Peyer's patch (tissue), 4 donors: Measurements from ENCODE around the gene TTC39C. TPM values are rescaled to one million over a fixed set of nuclear protein-coding genes. Genes with fewer than 3 reads are reported as not detected.
A peak's percentile ranks its signal among the peaks of the same experiment; 100 is the strongest.

Source experiments
- DNase-seq, 3 donors: peaks; one replicate each; pipeline ENCODE4 v3.0.0-alpha.2; 2017 to 2019
- H3K27ac ChIP-seq, 4 donors: fragments of 200-600 bp; sonication (generic); one replicate each; pipeline ENCODE4 v1.5.1; 2016 to 2019
- H3K27me3 ChIP-seq, 2 donors: fragments of 200-600 bp; sonication (generic); one replicate each; pipeline ENCODE4 v1.5.1; 2019
- H3K36me3 ChIP-seq, 3 donors: fragments of 200-600 bp; sonication (generic); one replicate each; pipeline ENCODE4 v1.5.1; 2016 to 2019
- H3K4me1 ChIP-seq, 4 donors: fragments of 200-600 bp; sonication (generic); one replicate each; pipeline ENCODE4 v1.5.1; 2016 to 2019
- H3K4me3 ChIP-seq, 4 donors: fragments of 200-600 bp; sonication (generic); 1 replicate in 3 of 4; 2 replicates in 1 of 4; pipeline ENCODE4 v1.5.1; 2016 to 2019; ENCODE audit warnings: mild to moderate bottlenecking in 1 of 4
- H3K9me3 ChIP-seq, 4 donors: fragments of 200-600 bp; sonication (generic); one replicate each; pipeline ENCODE4 v1.5.1; 2016 to 2019; ENCODE audit warnings: mild to moderate bottlenecking in 1 of 4
- CTCF ChIP-seq, 6 experiments: fragments of 450-650 bp in 4 of 6; fragments of 200-600 bp in 2 of 6; sonication (generic) in 1 of 6; IDR thresholded peaks; one replicate each; pipeline ENCODE4 v1.5.1; 2017 to 2019; ENCODE audit warnings: antibody characterized with exemption in 6 of 6, mild to moderate bottlenecking in 3 of 6, moderate library complexity in 1 of 6
- POLR2A ChIP-seq, 2 donors: fragments of 450-650 bp; IDR thresholded peaks; one replicate each; pipeline ENCODE4 v1.5.1; 2017; ENCODE audit warnings: antibody characterized with exemption in 2 of 2, mild to moderate bottlenecking in 2 of 2, moderate library complexity in 2 of 2
- total RNA-seq, 4 donors: library from RNA; depleted of rRNA; stranded (reverse); fragments of >200 nt; gene quantifications; one replicate each; pipeline ENCODE4 v1.1.0, GENCODE V29; 2016

Gene TTC39C
- total RNA-seq, 4 donors from 2014 or later: 11.0 to 32.2 (median 14.2) TPM

DNA sequence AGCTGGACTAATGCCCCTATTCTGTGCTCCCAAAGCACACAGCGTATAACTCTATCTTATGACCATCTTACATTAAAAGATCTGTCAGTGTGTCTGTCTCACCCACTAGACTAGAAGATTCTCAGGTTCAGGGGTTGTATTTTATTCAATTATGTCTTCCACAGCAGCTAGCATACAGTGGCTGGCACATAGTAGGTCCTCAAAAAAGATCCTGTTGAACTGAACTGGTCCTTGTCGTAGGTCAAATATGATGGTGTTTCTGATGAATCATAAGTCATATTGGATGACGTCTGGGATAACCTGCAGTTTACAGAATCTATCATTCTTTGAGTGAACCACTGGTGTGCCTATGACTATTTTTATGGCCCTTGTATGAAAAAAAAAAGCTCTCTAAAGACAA lies 11.3 kb upstream of the TTC39C start:
- DNase-seq: no peak
- Histone ChIP-seq H3K27me3 (no peaks in the 10 kb centered on the region), H3K4me3 (no peak overlapping the region), H3K36me3 (no peaks in the 10 kb centered on the region), H3K9me3 (no peaks in the 10 kb centered on the region), H3K4me1 (peaks cover 0 to 3% (median 0%) of the 10 kb centered on the region in 4 donors), H3K27ac (peak overlapping the region in 1 of 4 donors; percentile 27)
- TF ChIP-seq POLR2A (IDR thresholded peaks at IDR 0.05) (no peak), CTCF (IDR thresholded peaks at IDR 0.05) (no peak)

- Histone ChIP-seq H3K36me3 (no peaks in the 10 kb centered on the region), H3K9me3 (no peaks in the 10 kb centered on the region), H3K4me3 (no peak overlapping the region), H3K4me1 (peaks cover 0 to 3% (median 0%) of the 10 kb centered on the region in 4 donors), H3K27me3 (no peaks in the 10 kb centered on the region), H3K27ac (no peak overlapping the region)
- DNase-seq: no peak
- TF ChIP-seq CTCF (IDR thresholded peaks at IDR 0.05) (no peak), POLR2A (IDR thresholded peaks at IDR 0.05) (no peak)
Observed at GRCh38 chr18:24003903-24004640, 10.5 kb upstream of the TTC39C start.

DNA sequence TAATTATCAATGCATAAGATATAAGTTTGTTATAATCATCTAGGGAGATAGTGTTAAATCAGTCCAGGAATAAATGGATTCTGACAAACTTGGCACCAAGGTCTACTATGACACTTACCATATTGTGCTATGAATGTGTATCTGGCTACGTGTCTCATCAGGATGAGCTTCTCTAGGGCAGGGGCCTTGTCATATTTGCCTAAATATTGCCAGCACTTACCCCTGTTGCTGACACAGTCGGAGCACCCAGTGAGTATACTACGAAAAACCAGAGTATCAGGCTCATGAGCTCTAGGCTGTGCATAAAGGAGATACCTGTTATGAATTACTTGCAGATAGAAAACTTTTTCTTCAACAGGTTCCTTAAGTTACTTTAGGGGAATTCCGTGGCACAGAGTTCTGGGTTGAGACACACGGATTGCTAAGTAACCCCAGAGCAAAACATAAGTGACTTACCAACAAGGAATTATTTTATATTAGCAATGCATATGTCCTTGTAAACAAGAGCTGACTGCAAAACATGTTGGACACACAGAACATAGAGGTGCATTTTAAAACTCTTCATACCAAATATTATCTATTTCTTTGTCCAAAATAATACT lies 7.7 kb upstream of the TTC39C start:
- no peaks in the 10 kb centered on the region for H3K27me3 ChIP-seq
- H3K36me3 ChIP-seq: no peaks in the 10 kb centered on the region
- H3K9me3 ChIP-seq: no peaks in the 10 kb centered on the region
- H3K4me1 ChIP-seq: peaks cover 0 to 13% (median 5%) of the 10 kb centered on the region in 4 donors
- no peak overlapping the region for H3K4me3 ChIP-seq
- DNase-seq: no peak
- TF ChIP-seq CTCF (IDR thresholded peaks at IDR 0.05): no peak
- no peak for TF ChIP-seq POLR2A (IDR thresholded peaks at IDR 0.05)
- no peak overlapping the region for H3K27ac ChIP-seq

- H3K27ac ChIP-seq: peak overlapping the region in 3 of 4 donors; percentile 25 to 69 (median 53)
- no peak for DNase-seq
- no peak overlapping the region for H3K4me3 ChIP-seq
- no peaks in the 10 kb centered on the region for H3K9me3 ChIP-seq
- H3K4me1 ChIP-seq: peaks cover 0 to 17% (median 6%) of the 10 kb centered on the region in 4 donors
- no peaks in the 10 kb centered on the region for H3K36me3 ChIP-seq
- TF ChIP-seq POLR2A (IDR thresholded peaks at IDR 0.05): no peak
- no peak for TF ChIP-seq CTCF (IDR thresholded peaks at IDR 0.05)
- no peaks in the 10 kb centered on the region for H3K27me3 ChIP-seq
Observed at GRCh38 chr18:24009246-24009645, 5.3 kb upstream of the TTC39C start.

DNA sequence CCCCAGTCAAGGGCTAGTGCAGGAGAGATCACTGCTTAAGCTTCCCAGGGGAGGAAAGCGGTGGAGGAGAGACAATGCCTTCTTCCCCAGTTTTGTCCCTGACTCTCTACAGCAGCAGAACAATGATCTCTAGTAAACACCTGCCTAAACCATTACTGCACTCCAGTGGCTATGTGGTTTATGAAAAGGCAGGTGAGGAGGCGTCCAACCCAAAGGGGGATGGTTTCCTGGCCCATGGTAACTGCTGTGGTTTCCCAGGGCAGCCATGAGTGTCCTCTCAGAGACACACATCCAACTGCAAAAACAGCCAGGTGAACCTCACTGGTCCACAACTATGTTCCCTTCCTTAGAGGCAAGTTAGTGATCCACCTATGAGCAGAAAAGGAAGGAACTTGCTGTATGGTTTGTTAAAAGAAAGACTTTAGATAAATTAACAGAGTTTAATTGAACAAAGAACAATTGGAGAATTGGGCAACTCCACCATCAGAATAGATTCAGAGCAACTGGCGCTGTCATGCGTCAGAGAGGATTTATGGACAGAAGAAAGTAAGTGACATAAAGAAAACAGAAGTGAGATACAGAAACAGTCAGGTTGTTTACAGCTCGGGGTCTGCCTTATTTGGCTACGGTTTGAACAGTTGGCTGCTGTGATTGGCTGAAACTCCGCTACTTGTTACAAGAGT lies 4.8 kb upstream of the TTC39C start:
- H3K9me3 ChIP-seq: no peaks in the 10 kb centered on the region
- DNase-seq: peak in 2 of 3 donors; percentile 78 to 79
- H3K27ac ChIP-seq: peak overlapping the region in 3 of 4 donors; percentile 25 to 69 (median 53)
- TF ChIP-seq CTCF (IDR thresholded peaks at IDR 0.05) (peak in 1 of 6 experiments; percentile 12), POLR2A (IDR thresholded peaks at IDR 0.05) (no peak)
- no peak overlapping the region for H3K4me3 ChIP-seq
- H3K36me3 ChIP-seq: no peaks in the 10 kb centered on the region
- H3K4me1 ChIP-seq: peaks cover 0 to 17% (median 6%) of the 10 kb centered on the region in 4 donors
- no peaks in the 10 kb centered on the region for H3K27me3 ChIP-seq
